Stimulated activated CD4-positive, alpha-beta T cell treated with anti-CD3 and anti-CD28 coated beads, Interleukin-15, amount 100 ng/mL, for 1 hour (primary cell): ENCODE measurements around the gene GABBR2.

Source experiments
- DNase-seq, 2 donors: peaks; one replicate each; pipeline ENCODE4 v3.0.0-alpha.2; 2020; ENCODE audit warnings: low read depth in 1 of 2, low spot score in 1 of 2

Gene GABBR2

DNA sequence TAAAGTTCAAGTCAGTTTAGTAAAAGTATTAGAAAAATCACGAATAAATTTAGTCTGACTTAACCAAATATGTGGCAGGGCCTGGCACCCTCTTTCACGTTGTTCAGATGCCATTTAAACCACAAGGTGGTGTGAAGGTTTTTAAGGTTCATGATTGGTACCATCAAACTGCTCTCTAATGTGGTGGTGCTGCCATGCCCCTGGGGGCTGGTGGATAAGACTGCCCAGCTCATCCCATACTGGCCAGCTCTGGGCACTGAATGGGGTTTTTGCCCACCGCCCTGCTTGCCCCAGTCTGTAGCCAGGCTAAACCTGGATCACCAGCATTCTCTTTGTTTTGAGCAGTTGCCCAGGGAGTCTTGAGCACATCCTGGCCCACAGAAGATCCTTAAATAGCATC lies 159.3 kb downstream of the GABBR2 start:
- no peak for DNase-seq

DNA sequence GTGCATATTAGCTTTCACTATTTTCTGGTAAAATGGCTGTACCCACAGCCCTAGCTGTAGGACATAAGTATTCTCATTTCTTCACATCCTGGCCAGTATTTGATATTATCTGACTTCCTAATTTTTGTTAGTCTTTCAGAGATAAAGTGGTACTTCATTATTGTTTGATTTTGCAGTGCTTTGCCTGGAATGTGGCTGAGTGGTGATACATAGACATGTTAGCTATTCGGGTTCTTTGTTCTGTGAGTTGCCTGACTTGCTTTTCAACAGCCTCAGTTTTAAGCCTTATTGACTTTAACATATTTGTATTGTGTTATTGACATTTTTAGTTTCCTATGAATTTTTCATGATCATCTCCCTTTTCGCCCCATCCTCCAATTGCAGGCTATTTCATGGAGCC lies 161.1 kb downstream of the GABBR2 start:
- no peak for DNase-seq

- no peak for DNase-seq
These were observed 163.7 kb downstream of the GABBR2 start for GRCh38 chr9:98545021-98545420.

DNA sequence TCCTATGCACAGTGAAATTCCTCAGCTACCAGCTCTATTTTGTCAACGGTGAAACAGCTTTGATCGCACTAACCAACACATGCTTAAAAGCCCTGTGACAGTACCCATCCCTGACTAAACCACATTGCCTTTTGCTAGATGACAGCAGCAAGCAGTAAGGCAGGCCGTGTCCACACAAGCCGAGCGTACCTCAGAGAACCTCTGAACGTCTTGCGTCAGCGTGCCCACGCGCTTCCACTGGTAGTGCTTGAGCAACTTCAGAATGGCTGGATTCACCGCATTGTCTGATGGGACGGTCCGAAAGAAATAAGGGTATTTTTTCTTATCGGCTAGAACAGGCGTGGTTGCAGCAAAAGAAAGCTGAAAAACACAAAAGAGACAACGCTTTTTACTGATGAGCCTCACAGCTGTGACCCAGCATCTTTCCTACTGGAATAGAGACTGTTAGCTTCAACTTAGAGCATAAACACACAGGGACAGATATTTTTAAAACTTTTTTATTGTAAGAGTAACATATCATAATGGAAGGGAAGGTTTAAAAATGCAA lies 167.0 kb downstream of the GABBR2 start:
- DNase-seq, result no peak

- DNase-seq, result no peak
These were observed 168.3 kb downstream of the GABBR2 start for GRCh38 chr9:98540476-98540875.

DNA sequence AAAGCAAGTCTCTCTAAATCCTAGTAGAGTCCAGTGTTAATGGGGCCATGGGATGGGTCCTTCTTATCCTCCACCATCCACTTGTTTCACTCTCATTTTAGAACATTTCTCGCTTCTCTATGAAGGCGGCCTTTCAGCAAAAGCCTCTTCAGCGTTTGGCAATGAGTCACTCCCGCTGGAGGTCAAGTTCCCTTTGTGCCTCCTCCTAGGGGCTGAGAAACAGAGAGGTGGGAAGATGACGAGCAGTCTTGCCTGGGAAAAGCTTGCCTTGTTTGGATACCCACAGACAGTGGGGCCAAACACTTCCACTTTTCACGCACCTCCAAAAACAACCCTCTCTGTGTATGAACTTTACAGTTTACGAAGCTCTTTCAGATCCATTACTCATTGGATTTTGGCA lies 168.8 kb downstream of the GABBR2 start:
- no peak for DNase-seq

- no peak for DNase-seq
These were observed 170.1 kb downstream of the GABBR2 start for GRCh38 chr9:98538626-98539031.

DNA sequence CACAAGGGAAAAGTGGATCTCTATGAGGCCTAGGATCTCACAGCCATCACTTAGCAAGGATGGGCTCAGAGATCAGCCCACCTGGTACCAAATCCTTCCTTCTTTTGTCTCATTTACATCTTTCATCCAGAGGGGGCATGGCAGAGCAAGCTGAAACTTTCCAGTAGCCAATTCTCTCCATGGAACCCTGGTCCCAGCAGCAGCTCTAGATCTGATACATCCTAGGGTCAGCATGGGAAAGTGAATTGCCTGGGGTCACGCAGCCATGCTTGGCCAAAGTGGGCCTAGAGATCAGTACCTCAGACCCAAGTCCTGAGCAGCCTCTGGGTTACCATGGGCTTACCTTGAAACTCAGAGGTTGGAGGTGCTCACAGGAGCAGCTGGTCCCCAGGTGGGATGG lies 170.5 kb downstream of the GABBR2 start:
- DNase-seq, result no peak

DNA sequence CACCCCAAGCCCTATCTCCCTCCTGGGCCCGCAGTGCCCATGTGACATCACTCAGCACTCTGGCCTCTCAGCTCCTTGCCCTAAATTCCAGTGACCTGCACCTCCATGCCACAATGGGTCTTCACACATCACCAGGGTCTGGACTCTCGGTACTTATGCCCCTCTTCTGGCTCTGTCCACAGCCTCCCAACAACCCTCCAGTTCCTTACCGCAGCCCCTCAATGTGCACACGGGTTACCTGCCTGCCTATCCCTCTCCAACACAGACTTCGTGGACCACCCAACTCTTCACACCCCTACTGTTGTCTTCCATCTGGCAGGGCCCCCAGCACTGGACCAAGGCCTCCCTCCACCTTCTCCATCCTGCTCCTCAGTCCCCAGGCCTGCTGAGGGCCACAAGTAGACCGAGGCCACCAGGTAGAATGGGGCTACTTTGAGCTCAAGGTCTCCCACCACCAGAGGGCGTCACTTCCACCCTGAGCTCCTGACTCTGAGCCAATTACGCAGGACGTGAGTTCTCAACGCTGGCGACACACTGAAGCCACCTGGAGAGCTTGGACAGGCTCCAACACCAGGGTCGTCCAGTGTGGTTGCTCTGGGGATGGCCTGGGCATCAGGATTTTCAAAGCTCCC lies 172.1 kb downstream of the GABBR2 start:
- DNase-seq, result no peak

DNA sequence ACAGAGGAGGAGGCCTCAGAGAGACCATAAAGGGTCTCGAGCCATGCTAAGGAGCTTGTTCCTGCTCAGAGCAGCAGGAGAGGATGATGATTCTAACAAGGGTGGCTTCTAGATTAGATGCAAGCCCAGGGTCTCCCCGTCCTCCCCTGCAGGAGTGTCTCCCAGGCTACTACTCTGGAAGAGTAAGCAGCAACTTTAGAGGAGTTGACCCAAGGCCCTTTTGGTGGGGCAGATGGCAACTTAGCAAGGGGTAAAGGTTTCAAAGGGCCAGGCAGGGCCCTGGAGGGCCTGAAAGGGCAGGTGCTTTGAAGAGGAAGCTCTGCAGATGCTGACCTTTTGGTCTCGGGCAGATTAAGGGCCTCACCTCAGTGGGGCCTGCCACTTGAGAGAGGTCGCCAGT lies 174.9 kb downstream of the GABBR2 start:
- no peak for DNase-seq

GRCh38 chr9:98533132-98533531 lies 175.6 kb downstream of the GABBR2 start:
- DNase-seq, result no peak

DNA sequence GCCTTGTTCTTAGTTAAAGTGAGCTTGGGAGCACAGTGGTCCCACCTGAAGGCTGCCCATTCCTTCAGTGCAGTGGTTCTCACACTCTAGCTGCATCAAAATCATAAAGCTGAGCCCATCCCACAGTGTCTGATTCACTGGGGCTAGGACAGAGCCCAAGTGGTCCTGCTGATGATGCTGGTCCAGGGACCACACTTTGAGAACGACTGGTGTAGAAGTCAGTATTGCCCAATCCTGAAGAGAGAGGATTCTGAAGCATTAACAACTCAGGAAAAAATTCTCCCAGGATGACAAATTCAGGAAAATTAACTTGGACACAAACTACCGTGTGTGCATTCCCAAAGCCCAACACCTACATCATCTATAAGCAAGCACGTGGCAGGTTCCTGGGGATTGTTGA lies 176.2 kb downstream of the GABBR2 start:
- DNase-seq, result no peak

DNA sequence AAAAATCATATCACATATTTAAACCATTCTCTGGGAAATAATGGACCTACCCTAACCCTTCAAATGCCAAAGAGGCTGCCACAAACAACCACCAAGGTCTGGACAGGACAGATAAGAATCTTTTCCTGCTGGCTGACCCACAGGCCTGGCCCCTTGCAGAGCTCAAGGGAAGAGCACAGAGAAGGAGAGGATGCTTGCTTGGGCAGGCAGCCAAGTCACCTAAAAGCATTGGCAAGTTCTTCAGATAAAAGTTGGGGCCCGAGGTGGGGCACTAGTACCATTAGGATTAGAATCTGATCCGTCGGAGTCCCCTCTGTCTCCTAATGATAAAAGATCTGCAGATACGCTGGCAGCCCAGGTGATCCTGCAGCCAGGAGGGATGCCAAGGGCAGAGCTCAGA lies 176.6 kb downstream of the GABBR2 start:
- DNase-seq, result no peak

- DNase-seq, result no peak
These were observed 177.8 kb downstream of the GABBR2 start for GRCh38 chr9:98530806-98531386.

DNA sequence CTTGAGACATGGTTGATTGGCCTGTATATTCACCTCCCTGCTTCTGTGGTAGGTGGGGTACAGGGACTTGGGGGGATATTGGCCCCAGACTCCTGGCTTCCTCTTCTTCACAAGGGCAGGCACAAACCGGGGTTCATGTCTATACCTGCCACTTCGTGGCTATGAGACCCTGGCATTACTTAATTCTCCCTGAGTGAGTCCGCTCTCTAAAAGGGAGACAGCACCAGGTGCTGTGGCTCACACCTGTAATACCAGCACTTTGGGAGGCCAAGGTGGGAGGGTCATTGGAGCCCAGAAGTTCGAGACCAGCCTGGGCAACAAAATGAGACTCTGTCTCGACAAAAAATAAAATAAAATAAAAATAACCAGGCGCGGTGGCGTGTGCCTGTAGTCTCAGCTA lies 178.5 kb downstream of the GABBR2 start:
- no peak for DNase-seq

DNA sequence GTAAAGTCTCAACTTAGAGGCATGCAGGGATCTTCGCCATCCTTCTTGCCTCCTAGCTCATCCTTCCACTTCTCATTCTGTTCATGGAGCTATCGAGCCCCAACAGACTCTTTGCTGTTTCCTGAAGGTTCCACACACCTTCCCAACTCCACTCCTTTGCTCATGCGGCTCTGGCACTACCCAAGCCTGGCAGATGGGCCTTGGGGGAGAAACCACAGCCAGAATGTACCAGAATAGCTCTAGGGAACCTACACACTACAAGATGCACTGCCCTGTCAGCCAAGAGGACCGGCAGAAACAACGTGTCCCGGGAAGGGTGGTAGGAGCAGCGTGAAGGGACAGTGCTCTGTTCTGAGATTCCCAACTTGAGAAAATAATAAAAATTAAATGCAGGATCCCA lies 178.9 kb downstream of the GABBR2 start:
- DNase-seq, result no peak

- DNase-seq, result no peak
These were observed 185.4 kb downstream of the GABBR2 start for GRCh38 chr9:98523231-98523901.

DNA sequence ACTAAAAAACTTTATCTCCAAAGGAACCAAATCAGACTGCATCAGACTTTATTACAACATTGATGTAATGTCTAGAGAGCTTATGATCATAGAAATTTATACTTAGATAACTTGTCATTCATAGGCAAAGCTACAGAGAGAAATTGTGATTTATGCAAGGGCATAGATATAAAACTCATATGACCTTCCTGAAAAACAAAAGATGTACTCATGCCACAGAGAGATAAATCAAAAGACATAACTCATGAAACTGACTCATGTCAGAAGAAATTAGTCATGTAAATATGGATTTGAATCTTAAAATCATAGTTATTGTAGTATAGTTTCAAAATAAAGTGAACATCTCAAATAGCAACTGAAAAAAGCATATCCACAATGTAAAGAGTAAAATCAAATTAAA lies 186.2 kb downstream of the GABBR2 start:
- DNase-seq, result no peak

DNA sequence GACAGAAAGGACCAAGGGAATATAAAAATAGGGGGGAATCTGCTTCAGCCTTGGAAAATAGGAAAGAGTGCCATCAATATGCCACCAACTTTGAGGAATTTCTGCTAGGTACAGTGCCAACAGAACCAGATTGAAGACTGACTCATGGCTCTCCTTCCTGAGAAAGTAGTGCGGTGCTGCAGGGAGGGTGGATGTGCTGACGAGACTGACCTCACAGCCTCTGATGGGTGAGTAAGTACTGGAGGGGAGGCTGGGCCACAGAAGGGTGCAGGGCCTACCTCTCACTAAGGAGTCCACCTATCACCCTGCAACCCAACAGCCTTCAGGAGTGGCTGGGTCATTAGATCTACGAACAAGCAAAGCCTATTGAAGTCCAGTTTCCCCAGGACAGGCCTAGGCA lies 187.6 kb downstream of the GABBR2 start:
- no peak for DNase-seq

- no peak for DNase-seq
These were observed 188.3 kb downstream of the GABBR2 start for GRCh38 chr9:98520221-98520960.

DNA sequence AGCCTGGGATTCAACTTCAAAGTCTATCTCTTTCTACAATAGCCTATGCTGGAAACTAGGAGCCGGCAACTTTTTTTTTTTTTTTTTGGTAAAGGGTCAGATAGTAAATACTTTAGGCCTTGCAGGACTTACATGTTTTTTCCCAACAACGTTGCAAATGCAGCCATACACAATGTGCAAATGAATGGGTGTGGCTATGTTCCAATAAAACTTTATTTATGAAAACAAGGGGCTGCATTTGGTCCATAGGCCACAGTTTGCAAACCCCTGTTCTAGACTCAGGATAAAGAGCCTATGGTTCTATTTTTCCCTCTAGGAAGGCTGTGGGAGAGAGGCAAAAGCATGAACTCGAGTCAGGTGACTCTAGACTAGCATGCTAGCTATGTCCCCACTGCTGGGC lies 189.1 kb downstream of the GABBR2 start:
- DNase-seq, result no peak

- no peak for DNase-seq
These were observed 190.2 kb downstream of the GABBR2 start for GRCh38 chr9:98518556-98518955.
